HCT116 (cell line): ENCODE data around the gene FARP1. TPM values are rescaled to one million over a fixed set of nuclear protein-coding genes. Genes with fewer than 3 reads are reported as not detected.

Experiments
- ATAC-seq: fragments of 200-7000 bp; cut with Tn5 transposase; 2 replicates; pipeline ENCODE4 v1.9.1; 2020; ENCODE audit warnings: mild to moderate bottlenecking, moderate library complexity
- BruUV-seq: library from RNA; stranded (reverse); fragments of 400-500 nt; replicated peaks from 2 replicates; lab custom pipeline; 2021; lab: Mats Ljungman, UMichigan
- CTCF ChIA-PET: fragments of 300-600 bp; sonication (Branson Sonifier 250); formaldehyde crosslinking; loops from one replicate; lab custom pipeline; 2021; ENCODE audit warnings: antibody characterized with exemption; lab: Charles Lee
- POLR2A ChIA-PET: fragments of 300-600, 350-600 bp; sonication (Branson Sonifier 250); formaldehyde crosslinking; loops from one replicate; lab custom pipeline; 2021; ENCODE audit warnings: antibody characterized with exemption; lab: Charles Lee
- RAD21 ChIA-PET, 2 experiments: fragments of 300-600 bp; sonication (Branson Sonifier 250); formaldehyde crosslinking; loops; one replicate each; lab custom pipeline; 2023; ENCODE audit warnings: low total read pairs in 2 of 2; ENCODE audit not compliant: uncharacterized antibody in 2 of 2, unreplicated experiment in 2 of 2, low non-redundant PET in 1 of 2; lab: Charles Lee
- DNase-seq: peaks from one replicate; pipeline ENCODE4 v3.0.0-alpha.2; 2010; ENCODE audit warnings: low read depth, low spot score
- H2AFZ ChIP-seq: fragments of 200-600 bp; shearing (Covaris generic), sonication (generic); 2 replicates; pipeline ENCODE4 v1.6.1; 2017; ENCODE audit warnings: low read depth, mixed run types, mixed read lengths, antibody characterized with exemption, low read length; ENCODE audit not compliant: poor library complexity, severe bottlenecking
- H3K27ac ChIP-seq: 2 replicates; pipeline ENCODE4 v1.5.1; 2012; ENCODE audit warnings: low read depth, low read length
- H3K27me3 ChIP-seq: fragments of 200-600 bp; sonication (generic); 2 replicates; pipeline ENCODE4 v1.6.1; 2016; ENCODE audit warnings: mixed run types, low read length, mixed read lengths; ENCODE audit not compliant: insufficient read depth
- H3K36me3 ChIP-seq, 2 experiments: fragments of 200-500 bp in 1 of 2; fragments of 200-600 bp in 1 of 2; sonication (Bioruptor generic) in 1 of 2; sonication (generic) in 1 of 2; 2 replicates each; pipeline versions ENCODE4 v1.5.1 to v1.6.1; 2014 to 2016; ENCODE audit warnings: low read length in 2 of 2, inconsistent platforms in 1 of 2, mixed read lengths in 1 of 2, mixed run types in 1 of 2; ENCODE audit not compliant: insufficient read depth in 2 of 2, control insufficient read depth in 1 of 2
- H3K4me1 ChIP-seq, 2 experiments: fragments of 200-600 bp in 1 of 2; sonication (generic) in 1 of 2; 2 replicates each; pipeline versions ENCODE4 v1.5.1 to v1.6.1; 2012 to 2017; ENCODE audit warnings: low read length in 2 of 2, inconsistent platforms in 1 of 2, mild to moderate bottlenecking in 1 of 2, mixed read lengths in 1 of 2, mixed run types in 1 of 2, moderate library complexity in 1 of 2; ENCODE audit not compliant: insufficient read depth in 2 of 2, control insufficient read depth in 1 of 2
- H3K4me2 ChIP-seq: fragments of 200-600 bp; sonication (generic); 2 replicates; pipeline ENCODE4 v1.6.1; 2017; ENCODE audit warnings: mixed run types, low read length, mixed read lengths
- H3K4me3 ChIP-seq, 2 experiments: fragments of 200-600 bp in 1 of 2; sonication (generic) in 1 of 2; replicated peaks in 1 of 2; 2 replicates each; pipeline ENCODE4 v1.5.1; 2011 to 2016; ENCODE audit warnings: low read length in 2 of 2, control low read depth in 1 of 2, low read depth in 1 of 2, mild to moderate bottlenecking in 1 of 2, mixed read lengths in 1 of 2, mixed run types in 1 of 2
- H3K79me2 ChIP-seq: fragments of 200-600 bp; sonication (generic); 2 replicates; pipeline ENCODE4 v1.6.1; 2017; ENCODE audit warnings: mild to moderate bottlenecking, mixed run types, low read length, moderate library complexity, mixed read lengths; ENCODE audit not compliant: insufficient read depth
- H3K9ac ChIP-seq: fragments of 200-600 bp; sonication (generic); 2 replicates; pipeline ENCODE4 v1.6.1; 2016; ENCODE audit warnings: low read length, mixed read lengths
- H3K9me2 ChIP-seq: fragments of 200-600 bp; sonication (generic), shearing (Covaris generic); 2 replicates; pipeline ENCODE4 v1.6.1; 2017; ENCODE audit warnings: mixed run types, mild to moderate bottlenecking, moderate library complexity; ENCODE audit not compliant: insufficient read depth
- H3K9me3 ChIP-seq, 2 experiments: fragments of 200-500 bp in 1 of 2; fragments of 200-600 bp in 1 of 2; sonication (Bioruptor generic) in 1 of 2; sonication (generic) in 1 of 2; 2 replicates each; pipeline ENCODE4 v1.6.1; 2014 to 2017; ENCODE audit warnings: low read length in 2 of 2, mixed read lengths in 2 of 2, inconsistent platforms in 1 of 2, low read depth in 1 of 2, mild to moderate bottlenecking in 1 of 2, mixed run types in 1 of 2, moderate library complexity in 1 of 2; ENCODE audit not compliant: control insufficient read depth in 1 of 2, insufficient read depth in 1 of 2
- H4K20me1 ChIP-seq: fragments of 200-600 bp; sonication (generic), shearing (Covaris generic); 2 replicates; pipeline ENCODE4 v1.6.1; 2017; ENCODE audit warnings: mixed run types, mild to moderate bottlenecking, moderate library complexity; ENCODE audit not compliant: insufficient read depth
- CBX3 ChIP-seq: IDR thresholded peaks from 2 replicates; pipeline ENCODE4 v1.6.1; 2012; ENCODE audit warnings: low read depth
- CEBPB ChIP-seq: IDR thresholded peaks from 2 replicates; pipeline ENCODE4 v1.6.1; 2012; ENCODE audit warnings: low read depth
- EGR1 ChIP-seq: IDR thresholded peaks from 2 replicates; pipeline ENCODE4 v1.6.1; 2012; ENCODE audit warnings: low read depth
- ELF1 ChIP-seq: IDR thresholded peaks from 2 replicates; pipeline ENCODE4 v1.6.1; 2012; ENCODE audit warnings: low read depth, borderline replicate concordance
- EZH2phosphoT487 ChIP-seq: fragments of 200-600 bp; IDR thresholded peaks from 2 replicates; pipeline ENCODE4 v1.6.1; 2018; ENCODE audit warnings: antibody characterized with exemption, borderline replicate concordance
- FOSL1 ChIP-seq: IDR thresholded peaks from 2 replicates; pipeline ENCODE4 v1.6.1; 2012; ENCODE audit warnings: low read depth
- POLR2A ChIP-seq: IDR thresholded peaks from 2 replicates; pipeline ENCODE4 v1.7.0; 2011; ENCODE audit warnings: borderline replicate concordance; ENCODE audit not compliant: insufficient read depth, insufficient read length; ENCODE audit errors: extremely low read depth
- POLR2AphosphoS5 ChIP-seq: IDR thresholded peaks from 2 replicates; pipeline ENCODE4 v1.6.1; 2011; ENCODE audit warnings: mild to moderate bottlenecking, low read depth, low read length, moderate library complexity
- RAD21 ChIP-seq: IDR thresholded peaks from 2 replicates; pipeline ENCODE4 v1.6.1; 2012; ENCODE audit warnings: low read depth, mild to moderate bottlenecking
- SIN3A ChIP-seq: IDR thresholded peaks from 2 replicates; pipeline ENCODE4 v1.6.1; 2012; ENCODE audit warnings: low read depth
- SP1 ChIP-seq: IDR thresholded peaks from 2 replicates; pipeline ENCODE4 v1.6.1; 2012; ENCODE audit warnings: low read depth
- SRF ChIP-seq: IDR thresholded peaks from 2 replicates; pipeline ENCODE4 v1.6.1; 2012; ENCODE audit warnings: low read depth
- YY1 ChIP-seq: IDR thresholded peaks from 2 replicates; pipeline ENCODE4 v1.6.1; 2011; ENCODE audit warnings: low read length, low read depth, moderate library complexity, mild to moderate bottlenecking; ENCODE audit not compliant: insufficient replicate concordance; ENCODE audit errors: extremely low read depth
- ZFX ChIP-seq: fragments of 450-650 bp; IDR thresholded peaks from 2 replicates; pipeline ENCODE4 v1.6.1; 2017
- ZNF274 ChIP-seq: fragments of 200-500 bp; sonication (Bioruptor generic); IDR thresholded peaks from 2 replicates; pipeline ENCODE4 v1.6.1; 2014; ENCODE audit warnings: mild to moderate bottlenecking, low read depth, low read length, inconsistent platforms
- intact Hi-C: fragments of 100-400 bp; cut with micrococcal nuclease; formaldehyde crosslinking; loops from 2 replicates; pipeline ENCODE4 v1.10.0; 2022
- total RNA-seq: library from RNA; stranded (reverse); gene quantifications from one replicate; pipeline ENCODE4 v1.2.1, GENCODE V29; 2021; ENCODE audit not compliant: unreplicated experiment
- TF ChIP-seq, protein P1 (sequence below), 3 experiments: fragments of 200-600 bp in 1 of 3; sonication (generic) in 1 of 3; IDR thresholded peaks in 2 of 3; conservative IDR thresholded peaks in 1 of 3; 2 replicates each; pipeline ENCODE4 v1.5.1; 2012 to 2017; ENCODE audit warnings: low read depth in 2 of 3, low read length in 2 of 3, antibody characterized with exemption in 1 of 3, borderline replicate concordance in 1 of 3, control low read depth in 1 of 3, mild to moderate bottlenecking in 1 of 3, mixed read lengths in 1 of 3, mixed run types in 1 of 3, moderate library complexity in 1 of 3; ENCODE audit not compliant: insufficient read depth in 1 of 3
- TF ChIP-seq, protein P2 (sequence below): IDR thresholded peaks from 2 replicates; pipeline ENCODE4 v1.6.1; 2012
- TF ChIP-seq, protein P3 (sequence below): IDR thresholded peaks from 2 replicates; pipeline ENCODE4 v1.6.1; 2012

The FARP1 gene
- total RNA-seq, 1 experiment from 2014 or later: 30.5 TPM

DNA sequence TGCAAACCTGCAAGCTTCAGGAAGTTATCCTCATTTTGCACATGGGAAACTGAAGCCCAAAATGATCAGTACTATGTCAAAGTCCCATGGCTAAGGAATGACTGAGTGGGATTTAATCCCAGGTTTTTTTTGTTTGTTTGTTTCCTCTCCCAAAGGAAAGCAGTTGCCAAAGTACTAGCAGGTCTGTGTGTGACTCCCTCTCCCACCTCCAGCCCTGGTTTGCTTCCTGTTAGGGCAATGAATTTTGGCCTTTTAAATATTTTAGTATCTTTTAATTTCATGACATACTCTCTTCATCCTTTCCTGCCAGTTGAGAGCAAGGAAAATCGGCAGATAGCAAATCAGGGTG, 168.3 kb downstream of the FARP1 start:
- H3K79me2 ChIP-seq: no peaks in the 10 kb centered on the region
- CTCF ChIA-PET: no interaction called here
- H3K4me2 ChIP-seq: no peak overlapping the region

DNA sequence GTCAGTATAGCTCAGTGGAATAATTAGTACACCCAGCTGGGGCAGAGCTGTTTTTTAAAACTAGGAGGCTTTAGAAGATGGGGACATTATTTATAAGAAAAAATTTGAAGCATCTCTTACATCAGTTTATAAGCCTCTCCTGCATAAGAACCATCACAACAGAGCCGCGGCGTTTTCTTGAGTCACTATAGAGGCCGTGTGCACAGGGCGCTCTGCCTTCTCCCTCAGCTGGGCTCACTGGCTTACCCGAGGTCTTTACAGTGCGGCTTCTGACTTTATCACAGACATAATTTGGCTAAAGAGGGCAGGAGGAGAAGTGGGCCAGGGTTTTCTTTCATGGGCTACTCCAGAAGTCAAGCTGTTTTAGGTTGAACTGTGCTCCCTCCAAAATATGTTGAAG, 169.7 kb downstream of the FARP1 start:
- no TSS peak for BruUV-seq
- CTCF ChIA-PET: no interaction called here

More for the DNA sequence above, 168.3 kb downstream of the FARP1 start:
- Histone ChIP-seq H2AFZ (no peak overlapping the region), H3K9me3 (no peaks in the 10 kb centered on the region), H3K4me3 (no peak overlapping the region), H3K36me3 (no peaks in the 10 kb centered on the region), H3K4me1 (no peaks in the 10 kb centered on the region), H4K20me1 (no peaks in the 10 kb centered on the region), H3K27ac (no peak overlapping the region), H3K9me2 (no peaks in the 10 kb centered on the region), H3K9ac (no peak overlapping the region), H3K27me3 (no peaks in the 10 kb centered on the region)
- intact Hi-C loops: no loop called here
- ChIA-PET RAD21 (no interaction called here), POLR2A (no interaction called here)
- no TSS peak for BruUV-seq
- ATAC-seq (no peak), DNase-seq (no peak)
- no peak for TF ChIP-seq CBX3
- no peak for TF ChIP-seq YY1
- TF ChIP-seq RAD21: no peak
- no peak for TF ChIP-seq SP1
- no peak for TF ChIP-seq EGR1
- TF ChIP-seq, protein P1, sequence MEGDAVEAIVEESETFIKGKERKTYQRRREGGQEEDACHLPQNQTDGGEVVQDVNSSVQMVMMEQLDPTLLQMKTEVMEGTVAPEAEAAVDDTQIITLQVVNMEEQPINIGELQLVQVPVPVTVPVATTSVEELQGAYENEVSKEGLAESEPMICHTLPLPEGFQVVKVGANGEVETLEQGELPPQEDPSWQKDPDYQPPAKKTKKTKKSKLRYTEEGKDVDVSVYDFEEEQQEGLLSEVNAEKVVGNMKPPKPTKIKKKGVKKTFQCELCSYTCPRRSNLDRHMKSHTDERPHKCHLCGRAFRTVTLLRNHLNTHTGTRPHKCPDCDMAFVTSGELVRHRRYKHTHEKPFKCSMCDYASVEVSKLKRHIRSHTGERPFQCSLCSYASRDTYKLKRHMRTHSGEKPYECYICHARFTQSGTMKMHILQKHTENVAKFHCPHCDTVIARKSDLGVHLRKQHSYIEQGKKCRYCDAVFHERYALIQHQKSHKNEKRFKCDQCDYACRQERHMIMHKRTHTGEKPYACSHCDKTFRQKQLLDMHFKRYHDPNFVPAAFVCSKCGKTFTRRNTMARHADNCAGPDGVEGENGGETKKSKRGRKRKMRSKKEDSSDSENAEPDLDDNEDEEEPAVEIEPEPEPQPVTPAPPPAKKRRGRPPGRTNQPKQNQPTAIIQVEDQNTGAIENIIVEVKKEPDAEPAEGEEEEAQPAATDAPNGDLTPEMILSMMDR (IDR thresholded peaks at IDR 0.05 in 2 of 3, conservative IDR thresholded peaks at IDR 0.05 in 1 of 3; ENCODE audit: borderline replicate concordance in 1 of 3, insufficient read depth in 1 of 3, low read depth in 2 of 3, low read length in 2 of 3): no peak

More for the DNA sequence above, 169.7 kb downstream of the FARP1 start:
- H3K4me1 ChIP-seq: no peaks in the 10 kb centered on the region
- no peaks in the 10 kb centered on the region for H4K20me1 ChIP-seq
- intact Hi-C loops: no loop called here
- no peak overlapping the region for H3K4me3 ChIP-seq
- H3K27me3 ChIP-seq: no peaks in the 10 kb centered on the region
- ChIA-PET RAD21 (no interaction called here), POLR2A (interaction anchor here (0.7 kb wide), 1 partner anchor 377 kb away, joined by 4 read pairs; no protein-coding TSS in a partner anchor)
- TF ChIP-seq FOSL1 (no peak), CEBPB (no peak), ZNF274 (no peak), YY1 (no peak), ZFX (no peak), SP1 (no peak), POLR2AphosphoS5 (no peak), SRF (no peak), SIN3A (no peak), ELF1 (no peak), RAD21 (no peak), EZH2phosphoT487 (no peak), POLR2A (no peak)
- TF ChIP-seq, protein P2, sequence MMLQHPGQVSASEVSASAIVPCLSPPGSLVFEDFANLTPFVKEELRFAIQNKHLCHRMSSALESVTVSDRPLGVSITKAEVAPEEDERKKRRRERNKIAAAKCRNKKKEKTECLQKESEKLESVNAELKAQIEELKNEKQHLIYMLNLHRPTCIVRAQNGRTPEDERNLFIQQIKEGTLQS: no peak
- TF ChIP-seq, protein P3, sequence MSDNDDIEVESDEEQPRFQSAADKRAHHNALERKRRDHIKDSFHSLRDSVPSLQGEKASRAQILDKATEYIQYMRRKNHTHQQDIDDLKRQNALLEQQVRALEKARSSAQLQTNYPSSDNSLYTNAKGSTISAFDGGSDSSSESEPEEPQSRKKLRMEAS: no peak
- TF ChIP-seq, all 23 proteins: peak for 0
- no peaks in the 10 kb centered on the region for H3K9me3 ChIP-seq
- no peak overlapping the region for H3K27ac ChIP-seq
- H3K36me3 ChIP-seq: no peaks in the 10 kb centered on the region
- DNase-seq (no peak), ATAC-seq (no peak)
- no peaks in the 10 kb centered on the region for H3K79me2 ChIP-seq
- no peak overlapping the region for H2AFZ ChIP-seq
- no peak overlapping the region for H3K9ac ChIP-seq
- no peaks in the 10 kb centered on the region for H3K9me2 ChIP-seq
- H3K4me2 ChIP-seq: no peak overlapping the region
